ENCODE measurements around the gene TP63. TPM values are rescaled to one million over a fixed set of nuclear protein-coding genes. Genes with fewer than 3 reads are reported as not detected.

The TP63 gene
- total RNA-seq, 2 donors from 2014 or later: not detected

DNA sequence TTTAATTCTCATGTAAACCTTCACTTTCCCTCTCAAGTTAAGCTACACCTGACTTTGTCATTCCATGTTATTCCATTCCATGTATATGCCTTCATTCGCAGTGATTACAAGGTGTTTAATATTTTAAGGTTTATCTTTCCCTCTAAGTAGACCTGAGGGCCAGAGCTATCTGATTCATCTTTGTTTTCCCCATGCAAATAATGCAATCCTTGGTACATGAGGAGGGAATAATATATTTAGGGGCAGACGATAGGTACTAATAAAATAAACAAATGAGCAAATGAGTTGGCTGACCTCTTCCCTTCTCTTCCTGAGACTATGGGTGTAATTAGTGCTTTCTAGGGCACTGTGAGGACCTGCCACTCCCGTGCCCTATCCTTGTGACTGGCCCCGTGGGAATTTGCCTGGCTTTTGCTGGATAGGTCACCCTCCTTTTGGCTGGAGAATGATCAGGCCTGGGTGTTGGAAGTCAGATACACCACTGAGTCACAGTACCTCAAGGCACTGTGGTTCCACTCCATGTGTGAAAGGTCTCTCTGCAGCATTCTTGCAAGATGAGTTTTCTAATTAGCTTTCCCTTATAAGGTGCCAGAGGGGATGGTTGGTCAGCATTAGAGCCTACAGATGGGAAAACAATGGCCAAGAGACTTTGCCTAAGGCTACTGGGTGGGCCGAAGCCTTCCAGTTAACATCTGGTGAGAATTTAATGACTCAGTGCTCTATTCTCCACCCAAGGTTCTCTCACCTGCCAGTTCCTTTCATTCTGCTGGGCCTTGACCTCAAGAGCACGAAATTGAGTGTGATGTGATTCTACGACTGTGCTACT, 306.3 kb downstream of the TP63 start:
- H3K4me1 ChIP-seq (ENCODE audit: control insufficient read depth, insufficient read depth, low read length): peaks cover 3% of the 10 kb centered on the region
- H3K27me3 ChIP-seq (ENCODE audit: control insufficient read depth, insufficient read depth, low read length, poor library complexity, severe bottlenecking): no peaks in the 10 kb centered on the region
- no peaks in the 10 kb centered on the region for H3K36me3 ChIP-seq (ENCODE audit: control insufficient read depth, insufficient read depth, low read length)
- no peak overlapping the region for H3K4me3 Mint-ChIP-seq
- H3K27me3 Mint-ChIP-seq (ENCODE audit: insufficient read depth): no peaks in the 10 kb centered on the region
- no peak for DNase-seq
- 92 to 94% methylated on average over 4 to 7 of the region's 7 CpGs for WGBS, 2 experiments (ENCODE audit: insufficient coverage in 1 of 2, insufficient read length in 1 of 2)
- H3K9ac ChIP-seq (ENCODE audit: extremely low read depth, low read length, poor library complexity, severe bottlenecking): no peak overlapping the region
- H3K27ac ChIP-seq (ENCODE audit: low read depth, low read length): no peak overlapping the region
- no peak overlapping the region for H3K4me3 ChIP-seq (ENCODE audit: low read length)
- no peaks in the 10 kb centered on the region for H3K9me3 Mint-ChIP-seq
- no peak overlapping the region for H3K27ac Mint-ChIP-seq
- H3K4me1 Mint-ChIP-seq: peaks cover 23% of the 10 kb centered on the region
- H3K9me3 ChIP-seq (ENCODE audit: control insufficient read depth, low read length): no peaks in the 10 kb centered on the region
- TF ChIP-seq, protein P1, sequence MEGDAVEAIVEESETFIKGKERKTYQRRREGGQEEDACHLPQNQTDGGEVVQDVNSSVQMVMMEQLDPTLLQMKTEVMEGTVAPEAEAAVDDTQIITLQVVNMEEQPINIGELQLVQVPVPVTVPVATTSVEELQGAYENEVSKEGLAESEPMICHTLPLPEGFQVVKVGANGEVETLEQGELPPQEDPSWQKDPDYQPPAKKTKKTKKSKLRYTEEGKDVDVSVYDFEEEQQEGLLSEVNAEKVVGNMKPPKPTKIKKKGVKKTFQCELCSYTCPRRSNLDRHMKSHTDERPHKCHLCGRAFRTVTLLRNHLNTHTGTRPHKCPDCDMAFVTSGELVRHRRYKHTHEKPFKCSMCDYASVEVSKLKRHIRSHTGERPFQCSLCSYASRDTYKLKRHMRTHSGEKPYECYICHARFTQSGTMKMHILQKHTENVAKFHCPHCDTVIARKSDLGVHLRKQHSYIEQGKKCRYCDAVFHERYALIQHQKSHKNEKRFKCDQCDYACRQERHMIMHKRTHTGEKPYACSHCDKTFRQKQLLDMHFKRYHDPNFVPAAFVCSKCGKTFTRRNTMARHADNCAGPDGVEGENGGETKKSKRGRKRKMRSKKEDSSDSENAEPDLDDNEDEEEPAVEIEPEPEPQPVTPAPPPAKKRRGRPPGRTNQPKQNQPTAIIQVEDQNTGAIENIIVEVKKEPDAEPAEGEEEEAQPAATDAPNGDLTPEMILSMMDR (conservative IDR thresholded peaks at IDR 0.05): no peak
- H3K36me3 Mint-ChIP-seq (ENCODE audit: low read depth): no peaks in the 10 kb centered on the region

DNA sequence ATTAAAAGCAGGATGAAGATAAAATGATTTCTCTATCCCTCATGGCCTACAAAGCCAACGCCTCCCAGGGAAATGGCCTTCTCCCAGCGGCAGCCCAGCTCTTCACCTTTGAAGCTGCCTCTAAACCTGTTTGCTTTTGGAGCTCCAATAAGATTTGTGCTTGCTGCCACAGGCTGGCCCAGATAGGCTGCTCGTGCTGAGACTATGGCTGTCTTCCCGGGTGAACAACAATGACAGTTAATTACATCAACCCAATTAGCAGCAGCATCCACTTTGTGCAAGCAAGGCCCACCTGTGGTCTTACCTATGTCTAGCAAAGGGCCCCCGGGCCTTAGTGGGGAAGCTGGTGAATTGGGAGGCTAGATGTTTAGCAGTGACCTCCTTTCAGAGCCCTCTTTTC, 309.9 kb downstream of the TP63 start:
- no peak overlapping the region for H3K4me3 Mint-ChIP-seq
- H3K4me1 ChIP-seq (ENCODE audit: control insufficient read depth, insufficient read depth, low read length): peaks cover 7% of the 10 kb centered on the region
- H3K27ac ChIP-seq (ENCODE audit: low read depth, low read length): no peak overlapping the region
- TF ChIP-seq, protein P1 (conservative IDR thresholded peaks at IDR 0.05): no peak
- no peak overlapping the region for H3K9ac ChIP-seq (ENCODE audit: extremely low read depth, low read length, poor library complexity, severe bottlenecking)
- H3K36me3 Mint-ChIP-seq (ENCODE audit: low read depth): no peaks in the 10 kb centered on the region
- no peaks in the 10 kb centered on the region for H3K9me3 Mint-ChIP-seq
- H3K27me3 ChIP-seq (ENCODE audit: control insufficient read depth, insufficient read depth, low read length, poor library complexity, severe bottlenecking): no peaks in the 10 kb centered on the region
- no peaks in the 10 kb centered on the region for H3K9me3 ChIP-seq (ENCODE audit: control insufficient read depth, low read length)
- DNase-seq: peak; percentile 65
- H3K4me1 Mint-ChIP-seq: peaks cover 28% of the 10 kb centered on the region
- H3K27ac Mint-ChIP-seq: peak overlapping the region; percentile 78
- H3K36me3 ChIP-seq (ENCODE audit: control insufficient read depth, insufficient read depth, low read length): no peaks in the 10 kb centered on the region
- 75 to 82% methylated on average over 4 to 5 of the region's 5 CpGs for WGBS, 2 experiments (ENCODE audit: insufficient coverage in 1 of 2, insufficient read length in 1 of 2)
- H3K4me3 ChIP-seq (ENCODE audit: low read length): no peak overlapping the region
- peaks cover under 1% of the 10 kb centered on the region for H3K27me3 Mint-ChIP-seq (ENCODE audit: insufficient read depth)

DNA sequence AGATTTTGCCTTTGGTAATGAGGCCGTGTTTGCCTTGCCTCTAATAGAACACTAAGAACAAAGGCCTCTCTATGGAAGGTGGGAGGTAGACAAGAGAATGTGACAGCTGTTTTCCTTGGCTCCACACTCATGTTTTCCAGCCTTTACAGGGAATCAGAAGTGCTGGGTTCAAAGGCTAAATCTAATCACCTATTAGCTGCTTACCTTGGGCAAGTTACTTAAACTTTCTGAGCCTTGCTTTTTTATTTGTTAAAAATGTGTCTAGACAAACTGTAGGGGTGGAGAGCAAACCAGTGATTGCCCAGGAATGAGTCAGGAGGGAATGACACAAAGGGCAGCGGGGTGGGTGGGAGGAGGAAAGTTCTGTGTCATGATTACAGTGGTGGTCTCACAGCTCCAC, 310.5 kb downstream of the TP63 start:
- H3K4me3 ChIP-seq (ENCODE audit: low read length): no peak overlapping the region
- no peaks in the 10 kb centered on the region for H3K9me3 Mint-ChIP-seq
- peaks cover 28% of the 10 kb centered on the region for H3K4me1 Mint-ChIP-seq
- H3K36me3 Mint-ChIP-seq (ENCODE audit: low read depth): no peaks in the 10 kb centered on the region
- TF ChIP-seq, protein P1 (conservative IDR thresholded peaks at IDR 0.05): no peak
- DNase-seq: no peak
- no peaks in the 10 kb centered on the region for H3K36me3 ChIP-seq (ENCODE audit: control insufficient read depth, insufficient read depth, low read length)
- H3K27me3 ChIP-seq (ENCODE audit: control insufficient read depth, insufficient read depth, low read length, poor library complexity, severe bottlenecking): no peaks in the 10 kb centered on the region
- no peak overlapping the region for H3K4me3 Mint-ChIP-seq
- H3K9ac ChIP-seq (ENCODE audit: extremely low read depth, low read length, poor library complexity, severe bottlenecking): no peak overlapping the region
- H3K4me1 ChIP-seq (ENCODE audit: control insufficient read depth, insufficient read depth, low read length): peaks cover 7% of the 10 kb centered on the region
- H3K27me3 Mint-ChIP-seq (ENCODE audit: insufficient read depth): peaks cover 3% of the 10 kb centered on the region
- H3K27ac ChIP-seq (ENCODE audit: low read depth, low read length): no peak overlapping the region
- H3K27ac Mint-ChIP-seq: peak overlapping the region; percentile 78
- no peaks in the 10 kb centered on the region for H3K9me3 ChIP-seq (ENCODE audit: control insufficient read depth, low read length)
- 72 to 78% methylated on average over 1 to 2 of the region's 2 CpGs for WGBS, 2 experiments (ENCODE audit: insufficient coverage in 1 of 2, insufficient read length in 1 of 2)
